ENCODE results near the gene BTBD2.
"Not testable (repeated sequence)": the region's sequence is repeated elsewhere in the genome, so short reads cannot be mapped to it uniquely, and the experiment has no call there.

Gene BTBD2

GRCh38 chr19:2012941-2013682, 2.4 kb downstream of the BTBD2 start:
- DNase-seq, result no peak

GRCh38 chr19:2011169-2011568, 4.3 kb downstream of the BTBD2 start:
- DNase-seq, result no peak

GRCh38 chr19:2010135-2010668, 5.3 kb downstream of the BTBD2 start:
- DNase-seq, result no peak

- no peak for DNase-seq
Observed at GRCh38 chr19:2003874-2004273, 11.6 kb downstream of the BTBD2 start.

GRCh38 chr19:1999856-2000515, 15.5 kb downstream of the BTBD2 start:
- no peak for DNase-seq

- no peak for DNase-seq
Observed at GRCh38 chr19:1998712-1999708, 16.5 kb downstream of the BTBD2 start.

- no peak for DNase-seq
Observed at GRCh38 chr19:1997353-1998233, 17.9 kb downstream of the BTBD2 start.

- DNase-seq, result no peak
Observed at GRCh38 chr19:1992759-1993260, 22.7 kb downstream of the BTBD2 start.

GRCh38 chr19:1991018-1991913, 24.2 kb downstream of the BTBD2 start:
- no peak for DNase-seq

- DNase-seq, result no peak
Observed at GRCh38 chr19:1990230-1991017, 25.1 kb downstream of the BTBD2 start.

GRCh38 chr19:1989513-1990229, 25.8 kb downstream of the BTBD2 start:
- DNase-seq, result no peak

- not testable (repeated sequence) for DNase-seq
Observed at GRCh38 chr19:1988464-1988863, 27.1 kb downstream of the BTBD2 start.

GRCh38 chr19:1987197-1988187, 28.0 kb downstream of the BTBD2 start:
- no peak for DNase-seq

- no peak for DNase-seq
Observed at GRCh38 chr19:1986357-1987162, 29.0 kb downstream of the BTBD2 start.

GRCh38 chr19:1985588-1986356, 29.7 kb downstream of the BTBD2 start:
- DNase-seq, result no peak

GRCh38 chr19:1984357-1984756, 31.2 kb downstream of the BTBD2 start:
- no peak for DNase-seq

Measured in stimulated activated CD4-positive, alpha-beta T cell treated with anti-CD3 and anti-CD28 coated beads, Interleukin-1b, Interleukin-23, amount 100 ng/mL, for 48 hours (primary cell).